SHP77 treated with DMSO at 0.1 percent for 48 hours (cell line): ENCODE results near the gene ARHGAP10.
"Not testable (repeated sequence)": the region's sequence is repeated elsewhere in the genome, so short reads cannot be mapped to it uniquely, and the experiment has no call there.

Experiments used
- DNase-seq: peaks from one replicate; lab custom pipeline; 2025; lab: John Stamatoyannopoulos, UW

ARHGAP10 gene

DNA sequence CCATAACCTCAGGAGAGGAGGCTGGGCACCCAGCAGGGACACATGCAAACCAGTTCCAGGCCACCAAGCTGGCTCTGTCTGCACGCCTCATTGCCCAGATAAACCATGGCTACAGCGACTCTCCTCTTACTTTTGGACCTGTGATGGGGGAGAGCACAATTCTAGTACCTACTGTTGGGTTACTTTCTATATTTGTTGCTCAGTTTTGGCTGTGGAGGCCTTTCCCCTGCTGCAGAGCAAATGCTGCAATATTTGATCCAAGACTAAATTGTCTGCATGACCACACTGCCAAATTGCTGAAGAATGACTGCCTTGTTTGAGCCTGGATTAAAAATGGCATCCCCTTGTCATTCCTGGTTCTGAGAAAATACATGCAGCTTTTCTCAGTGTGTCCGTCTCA, 253.5 kb downstream of the ARHGAP10 start:
- DNase-seq: no peak

DNA sequence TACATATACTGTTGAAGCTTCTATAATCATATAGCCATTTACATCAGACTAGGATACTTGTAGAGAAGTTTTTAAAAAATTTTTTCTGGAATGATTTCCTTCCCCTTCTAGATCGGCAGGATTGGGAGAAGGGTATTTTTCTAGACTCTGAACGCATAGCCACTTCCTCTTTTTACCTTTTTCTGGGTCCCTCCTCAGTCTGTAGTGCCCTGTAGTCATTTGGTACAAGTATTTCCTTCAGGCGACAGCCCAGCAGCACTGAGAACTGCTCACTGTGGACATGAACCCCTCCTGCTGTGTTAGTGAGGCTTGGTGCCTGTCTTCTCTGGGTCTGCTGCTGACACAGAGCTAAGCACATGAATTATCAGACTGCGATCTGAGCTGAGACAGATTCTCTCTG, 255.4 kb downstream of the ARHGAP10 start:
- no peak for DNase-seq

DNA sequence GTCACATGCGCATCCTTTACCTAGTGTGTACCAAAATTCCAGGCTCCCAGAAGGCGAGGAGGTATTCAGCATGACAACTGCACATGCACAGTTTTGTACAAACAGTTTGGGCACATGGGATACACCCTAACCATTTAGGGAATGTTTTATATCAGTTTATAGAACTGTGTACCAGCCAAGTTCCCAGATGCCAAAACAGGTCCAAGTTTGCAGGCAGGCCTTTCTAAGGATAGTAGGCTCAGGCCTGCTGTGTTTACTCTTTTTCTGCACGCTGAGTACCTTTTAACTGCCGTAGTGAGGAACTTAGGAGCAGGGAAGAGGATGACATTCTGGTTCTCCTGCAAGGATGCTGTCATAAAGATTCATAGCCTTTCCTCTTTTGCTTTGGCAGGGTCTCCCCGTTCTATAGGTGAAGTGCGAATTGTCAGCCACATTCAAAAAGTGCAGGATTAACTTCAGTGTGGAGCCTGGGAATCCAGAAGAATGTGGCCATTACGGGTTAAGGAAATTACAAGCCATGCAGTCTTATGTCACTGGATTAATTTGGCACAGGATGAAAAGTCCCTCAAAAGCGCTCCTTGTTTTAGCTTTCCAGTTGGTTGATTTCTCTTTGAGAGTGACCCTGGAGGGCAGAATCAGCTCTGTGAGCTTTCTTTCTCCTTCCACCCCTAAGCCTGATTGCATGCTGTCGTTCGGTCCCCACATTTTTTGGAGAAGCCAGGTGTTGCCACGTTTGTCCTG, 259.8 kb downstream of the ARHGAP10 start:
- DNase-seq: no peak

- DNase-seq: no peak
These were observed 262.2 kb downstream of the ARHGAP10 start for GRCh38 chr4:147994076-147994475.

GRCh38 chr4:147994491-147995385, 262.9 kb downstream of the ARHGAP10 start:
- no peak for DNase-seq

GRCh38 chr4:147996859-147997258, 265.0 kb downstream of the ARHGAP10 start:
- no peak for DNase-seq

GRCh38 chr4:148000038-148000437, 268.1 kb downstream of the ARHGAP10 start:
- not testable (repeated sequence) for DNase-seq

GRCh38 chr4:148004228-148004857, 272.5 kb downstream of the ARHGAP10 start:
- no peak for DNase-seq

DNA sequence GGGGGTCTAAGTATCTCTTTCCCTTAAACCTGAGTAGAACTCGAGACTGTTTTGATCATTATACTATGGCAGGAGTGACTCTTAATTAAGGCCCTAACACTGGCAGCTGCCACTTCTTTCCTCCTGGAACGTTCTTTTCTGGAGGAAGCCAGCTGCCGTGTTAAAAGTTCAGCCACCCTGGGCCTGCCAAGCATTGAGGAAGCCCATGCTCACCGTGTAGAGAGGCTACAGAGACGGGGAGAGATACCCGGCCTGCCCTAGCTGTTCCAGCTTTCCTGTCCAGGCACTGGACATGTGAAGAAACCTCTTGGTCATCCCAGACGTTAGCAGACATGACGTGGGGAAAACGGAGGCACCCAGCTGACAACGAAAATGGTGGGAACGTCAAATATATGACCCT, 274.1 kb downstream of the ARHGAP10 start:
- DNase-seq: no peak

DNA sequence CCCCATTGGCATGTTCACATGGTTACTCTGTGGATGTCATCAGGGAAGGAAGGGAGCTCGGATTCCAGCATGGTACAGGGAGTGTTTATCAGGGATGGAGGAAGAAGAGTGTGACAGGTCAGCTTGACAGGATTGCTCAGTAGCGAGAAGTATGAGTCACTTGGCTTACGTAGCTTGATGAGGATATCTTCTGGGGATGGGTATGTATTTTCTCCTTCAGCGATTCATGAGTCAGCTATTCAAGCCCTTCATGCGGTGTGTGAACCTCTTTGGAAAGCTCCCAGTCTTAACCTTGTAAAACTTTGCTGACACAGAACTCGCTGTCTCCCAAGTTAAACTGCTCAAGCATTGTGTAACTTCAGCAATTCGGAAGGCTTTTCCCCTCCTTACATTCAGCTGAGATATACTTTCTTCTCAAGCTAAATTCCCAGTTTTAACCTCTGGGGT, 275.4 kb downstream of the ARHGAP10 start:
- DNase-seq: no peak

- DNase-seq: no peak
These were observed 275.9 kb downstream of the ARHGAP10 start for GRCh38 chr4:148007792-148008191.

DNA sequence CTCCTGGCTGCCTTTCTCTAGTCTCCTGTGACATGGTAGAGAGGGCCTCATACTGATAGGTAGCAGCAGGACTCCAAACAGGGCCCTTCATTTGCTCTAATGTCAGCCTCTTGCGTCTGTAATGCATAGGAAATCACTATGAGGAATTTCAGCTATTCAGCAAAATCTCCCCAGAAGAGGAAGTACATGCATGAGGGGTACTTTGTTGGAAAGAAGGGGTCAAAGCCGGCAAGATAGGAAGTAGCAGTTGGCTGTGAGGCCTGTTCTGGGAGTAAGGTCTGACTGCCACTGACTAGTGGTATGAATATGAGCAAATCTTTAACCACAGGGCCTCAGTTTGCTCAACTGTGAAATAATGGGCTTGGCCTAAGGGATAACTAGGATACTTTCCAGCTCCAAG, 283.2 kb downstream of the ARHGAP10 start:
- no peak for DNase-seq

DNA sequence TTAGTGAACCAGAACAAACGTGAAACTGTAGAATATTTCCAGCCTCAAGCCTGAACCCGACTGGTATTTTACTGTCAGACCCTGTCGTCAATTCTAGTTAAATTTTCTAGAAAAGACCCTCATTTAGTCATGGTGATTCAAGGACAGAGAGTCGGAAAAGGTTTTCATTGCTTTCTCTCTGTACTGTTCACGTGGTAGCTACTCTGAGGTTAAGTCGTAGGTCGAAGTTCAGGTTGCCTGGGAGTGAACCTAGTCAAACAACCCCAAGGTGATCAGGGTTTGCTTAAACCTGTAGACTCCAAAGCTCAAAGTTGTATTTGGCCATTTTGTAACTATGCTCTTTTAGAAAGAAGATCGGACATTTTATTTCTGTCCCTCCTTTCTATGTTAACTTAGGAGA, 283.6 kb downstream of the ARHGAP10 start:
- no peak for DNase-seq

DNA sequence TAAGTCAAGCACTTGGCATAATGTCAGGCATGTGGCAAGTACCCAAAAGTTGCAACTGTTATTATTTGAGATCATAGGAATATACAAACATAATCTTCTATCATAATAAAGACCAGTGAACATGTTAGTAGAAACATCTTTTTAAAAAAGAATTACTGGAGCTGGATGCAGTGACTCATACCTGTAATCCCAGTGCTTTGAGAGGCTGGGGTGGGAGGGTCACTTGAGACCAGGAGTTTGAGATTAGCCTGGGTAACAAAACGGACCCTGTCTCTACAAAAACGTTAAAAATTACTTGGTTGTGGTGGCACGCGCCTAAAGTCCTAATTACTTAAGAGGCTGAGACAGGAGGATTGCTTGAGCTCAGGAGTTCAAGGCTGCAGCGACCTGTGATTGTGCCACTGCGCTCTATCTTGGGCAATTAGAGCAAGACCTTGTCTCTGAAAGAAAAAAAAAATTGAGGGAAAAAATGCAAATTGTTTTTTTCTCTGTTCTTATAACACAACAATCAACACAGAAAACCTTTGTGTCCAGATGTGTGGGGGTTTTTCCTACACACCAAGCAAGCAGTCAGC, 284.3 kb downstream of the ARHGAP10 start:
- no peak for DNase-seq

DNA sequence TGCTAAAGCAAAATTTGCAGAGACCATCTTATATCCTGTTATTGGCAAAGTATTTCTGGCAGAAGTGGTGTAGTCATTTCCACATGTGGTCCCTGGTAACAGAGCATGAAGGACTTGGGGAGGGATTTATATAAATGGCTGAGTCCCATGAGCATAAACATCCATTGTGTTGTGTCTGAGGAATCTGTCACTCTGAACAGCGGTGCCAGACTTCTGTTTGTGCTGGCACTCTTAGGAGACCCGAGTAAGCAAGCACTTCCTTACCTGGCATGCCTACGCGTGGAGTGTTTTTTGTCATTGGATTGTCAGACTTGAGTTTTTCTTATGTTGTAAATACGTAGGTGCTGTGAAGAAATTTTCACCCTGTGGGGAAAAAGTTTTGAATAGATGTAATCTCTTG, 285.9 kb downstream of the ARHGAP10 start:
- no peak for DNase-seq

- DNase-seq: no peak
These were observed 289.8 kb downstream of the ARHGAP10 start for GRCh38 chr4:148021686-148022085.

DNA sequence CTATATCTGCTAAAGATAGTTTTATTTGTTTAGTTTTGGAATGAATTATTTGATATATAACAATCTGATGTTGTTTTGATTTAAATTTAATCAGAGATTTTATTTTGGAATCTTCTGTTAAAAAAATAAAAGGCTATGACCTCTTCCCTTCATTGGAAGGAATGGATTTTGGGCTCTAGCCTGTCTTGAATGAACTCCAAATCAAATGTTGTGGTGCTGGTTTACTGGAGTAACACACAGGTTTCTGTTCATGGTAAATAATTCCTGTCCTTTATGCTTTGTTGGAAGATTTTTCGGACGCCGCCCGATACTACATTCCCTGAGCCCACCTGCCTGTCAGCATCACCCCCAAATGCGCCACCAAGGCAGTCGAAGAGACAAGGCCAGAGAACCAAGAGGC, 291.1 kb downstream of the ARHGAP10 start:
- no peak for DNase-seq

GRCh38 chr4:148023512-148024181, 291.8 kb downstream of the ARHGAP10 start:
- DNase-seq: no peak

DNA sequence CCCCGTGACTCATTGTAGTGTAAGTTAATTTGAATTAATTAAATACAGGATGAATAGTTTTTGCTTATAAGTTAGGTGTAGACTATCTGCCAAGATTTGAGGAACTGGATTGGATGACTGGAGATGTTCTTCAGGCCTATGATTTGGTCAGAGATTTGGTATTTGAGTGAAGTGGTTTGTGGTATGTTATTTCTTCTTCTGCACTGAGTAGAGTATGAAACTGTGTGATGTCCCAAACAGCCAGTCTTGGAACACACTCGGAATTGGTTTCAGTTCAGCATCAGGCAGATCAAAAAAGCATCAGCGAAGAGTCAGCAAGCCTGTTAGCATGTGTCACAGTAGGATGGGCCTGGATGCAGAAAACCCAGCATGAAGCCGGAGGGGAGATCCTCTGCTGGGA, 294.1 kb downstream of the ARHGAP10 start:
- no peak for DNase-seq

DNA sequence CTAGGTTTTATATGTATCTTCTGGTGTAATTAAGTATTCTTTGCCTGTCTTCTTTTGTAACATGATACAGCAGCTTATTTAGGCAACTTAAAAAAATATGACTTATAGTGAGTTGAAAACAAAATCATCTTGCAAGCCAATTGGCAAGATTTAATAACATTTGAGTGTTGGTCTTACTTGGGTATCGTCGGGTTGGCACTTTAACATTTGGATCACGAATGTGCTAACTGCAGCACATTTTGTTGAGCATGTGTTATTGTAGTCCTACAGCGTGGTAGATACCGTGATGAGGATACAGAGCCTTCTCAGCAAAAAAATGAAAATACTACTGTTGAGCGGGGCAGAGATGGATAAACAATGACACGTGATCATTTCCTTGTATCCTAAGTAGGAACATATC, 295.3 kb downstream of the ARHGAP10 start:
- DNase-seq: no peak

DNA sequence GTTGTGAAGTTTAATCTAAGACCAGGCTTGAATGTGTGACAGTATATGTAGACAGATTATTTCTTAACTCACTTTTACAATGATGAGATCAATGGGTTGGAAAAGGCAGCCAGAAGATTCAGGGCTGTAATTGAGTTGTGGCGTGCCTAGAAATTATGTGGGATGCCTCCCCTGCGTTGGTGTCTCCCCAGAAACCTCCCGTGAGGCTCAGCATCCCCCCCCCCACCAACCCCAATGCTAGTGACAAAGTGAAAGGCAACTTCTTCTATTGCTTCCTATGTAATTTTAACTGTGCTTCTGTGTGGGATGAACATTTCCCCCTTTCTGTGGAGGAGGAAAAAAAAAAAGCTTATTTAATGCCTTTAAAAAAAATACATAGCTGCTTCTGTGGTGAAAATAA, 297.9 kb downstream of the ARHGAP10 start:
- no peak for DNase-seq
